Lower leg skin (tissue), 3 donors: ENCODE measurements around the gene SPRY4.

Source experiments
- POLR2A ChIP-seq, 2 donors: fragments of 450-650 bp; IDR thresholded peaks; one replicate each; pipeline ENCODE4 v1.6.1; 2016 to 2017; ENCODE audit warnings: antibody characterized with exemption in 2 of 2, mild to moderate bottlenecking in 1 of 2, moderate library complexity in 1 of 2
- TF ChIP-seq, protein P1 (sequence below), 3 donors: fragments of 450-650 bp; IDR thresholded peaks; one replicate each; pipeline ENCODE4 v1.5.1; 2016; ENCODE audit warnings: antibody characterized with exemption in 3 of 3, mild to moderate bottlenecking in 3 of 3, moderate library complexity in 2 of 3

DNA sequence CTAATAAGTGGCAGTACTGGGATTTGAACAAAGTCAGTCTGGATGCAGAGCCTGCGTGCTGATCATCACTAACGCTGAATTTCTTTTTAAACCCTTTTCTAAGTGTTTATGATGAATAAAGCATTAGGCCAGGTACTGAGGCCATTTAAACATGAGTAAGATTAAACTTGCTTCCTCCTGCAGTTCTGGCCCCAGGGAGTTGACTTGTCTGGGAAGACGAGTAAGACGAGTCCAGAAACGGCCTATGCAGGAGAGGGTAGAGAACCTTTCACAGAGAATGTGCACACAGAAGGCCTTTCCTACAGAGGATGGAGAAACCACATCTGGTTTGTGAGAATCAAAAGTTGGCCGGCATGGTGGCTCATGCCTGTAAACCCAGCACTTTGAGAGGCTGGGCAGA lies 42.9 kb downstream of the SPRY4 start:
- TF ChIP-seq, protein P1, sequence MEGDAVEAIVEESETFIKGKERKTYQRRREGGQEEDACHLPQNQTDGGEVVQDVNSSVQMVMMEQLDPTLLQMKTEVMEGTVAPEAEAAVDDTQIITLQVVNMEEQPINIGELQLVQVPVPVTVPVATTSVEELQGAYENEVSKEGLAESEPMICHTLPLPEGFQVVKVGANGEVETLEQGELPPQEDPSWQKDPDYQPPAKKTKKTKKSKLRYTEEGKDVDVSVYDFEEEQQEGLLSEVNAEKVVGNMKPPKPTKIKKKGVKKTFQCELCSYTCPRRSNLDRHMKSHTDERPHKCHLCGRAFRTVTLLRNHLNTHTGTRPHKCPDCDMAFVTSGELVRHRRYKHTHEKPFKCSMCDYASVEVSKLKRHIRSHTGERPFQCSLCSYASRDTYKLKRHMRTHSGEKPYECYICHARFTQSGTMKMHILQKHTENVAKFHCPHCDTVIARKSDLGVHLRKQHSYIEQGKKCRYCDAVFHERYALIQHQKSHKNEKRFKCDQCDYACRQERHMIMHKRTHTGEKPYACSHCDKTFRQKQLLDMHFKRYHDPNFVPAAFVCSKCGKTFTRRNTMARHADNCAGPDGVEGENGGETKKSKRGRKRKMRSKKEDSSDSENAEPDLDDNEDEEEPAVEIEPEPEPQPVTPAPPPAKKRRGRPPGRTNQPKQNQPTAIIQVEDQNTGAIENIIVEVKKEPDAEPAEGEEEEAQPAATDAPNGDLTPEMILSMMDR (IDR thresholded peaks at IDR 0.05) = no peak
- TF ChIP-seq POLR2A (IDR thresholded peaks at IDR 0.05) = no peak
